IPS-15b (cell line): ENCODE data around the gene AOPEP.

ENCODE experiments used
- H3K27me3 ChIP-seq: one replicate; pipeline ENCODE4 v1.6.1; 2013; ENCODE audit warnings: low read length; ENCODE audit not compliant: control insufficient read depth, insufficient read depth
- H3K36me3 ChIP-seq: one replicate; pipeline ENCODE4 v1.6.1; 2013; ENCODE audit warnings: low read length; ENCODE audit not compliant: control insufficient read depth, insufficient read depth
- H3K4me1 ChIP-seq: one replicate; pipeline ENCODE4 v1.6.1; 2013; ENCODE audit warnings: mild to moderate bottlenecking, low read length; ENCODE audit not compliant: control insufficient read depth, insufficient read depth
- H3K4me3 ChIP-seq: one replicate; pipeline ENCODE4 v1.5.1; 2013; ENCODE audit warnings: low read depth, low read length
- H3K9ac ChIP-seq: one replicate; pipeline ENCODE4 v1.6.1; 2013; ENCODE audit warnings: low read depth, mild to moderate bottlenecking, low read length
- H3K9me3 ChIP-seq: one replicate; pipeline ENCODE4 v1.6.1; 2013; ENCODE audit warnings: mild to moderate bottlenecking, low read length; ENCODE audit not compliant: control insufficient read depth, insufficient read depth

Gene AOPEP

DNA sequence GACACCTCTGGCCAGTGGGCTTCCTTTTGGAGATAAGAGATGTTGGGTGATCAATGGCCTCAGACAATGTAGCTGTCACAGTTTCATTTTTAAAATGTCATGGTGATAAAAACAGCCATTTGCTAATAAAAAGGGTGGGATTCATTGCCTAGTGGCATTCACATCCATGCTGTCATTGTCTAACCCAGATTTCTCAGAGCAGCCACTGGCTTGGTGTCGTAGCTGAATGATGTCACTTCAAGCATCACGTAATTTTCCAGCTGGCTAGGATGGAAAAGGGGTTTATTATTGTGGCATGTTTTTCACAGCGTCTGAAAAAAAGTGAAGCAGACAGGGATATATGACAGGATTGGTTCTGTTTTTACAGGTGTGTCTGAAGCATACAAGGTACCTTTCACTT lies 184.7 kb downstream of the AOPEP start:
- peaks cover 26% of the 10 kb centered on the region for H3K4me1 ChIP-seq
- H3K27me3 ChIP-seq: no peaks in the 10 kb centered on the region
- no peak overlapping the region for H3K4me3 ChIP-seq
- no peaks in the 10 kb centered on the region for H3K9me3 ChIP-seq
- H3K9ac ChIP-seq: no peak overlapping the region
- H3K36me3 ChIP-seq: no peaks in the 10 kb centered on the region

DNA sequence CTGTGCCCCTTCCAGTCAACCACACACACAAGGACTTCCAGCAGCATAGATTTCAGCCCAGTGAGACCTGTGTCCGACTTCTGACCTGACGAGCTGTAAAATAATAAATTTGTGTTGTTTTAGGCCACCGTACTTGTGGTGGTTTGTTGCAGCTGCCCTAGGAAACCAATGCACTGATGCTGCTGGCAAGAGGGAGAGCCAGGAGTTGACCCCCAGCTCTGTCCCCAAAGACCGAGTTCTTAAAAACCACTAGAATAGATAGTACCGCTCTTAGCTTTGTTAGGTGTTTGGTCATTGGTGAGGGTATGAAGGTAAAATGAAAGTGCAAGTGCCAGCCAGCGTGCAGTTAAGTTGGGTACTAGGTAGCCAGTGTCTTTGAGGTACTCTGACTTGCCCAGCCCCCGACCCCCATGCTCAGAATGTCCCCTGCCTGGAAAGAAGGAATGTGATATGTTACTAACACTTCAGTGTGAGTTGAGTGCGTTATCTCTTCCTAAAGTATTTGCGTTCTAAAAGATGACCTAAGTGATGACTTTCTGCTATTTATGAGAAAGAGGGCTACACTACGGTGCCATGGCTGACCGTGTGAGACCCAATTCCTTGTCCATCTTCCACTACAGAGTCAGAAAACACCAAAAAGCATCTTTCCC lies 185.6 kb downstream of the AOPEP start:
- Histone ChIP-seq H3K9ac (no peak overlapping the region), H3K4me1 (peaks cover 25% of the 10 kb centered on the region)

DNA sequence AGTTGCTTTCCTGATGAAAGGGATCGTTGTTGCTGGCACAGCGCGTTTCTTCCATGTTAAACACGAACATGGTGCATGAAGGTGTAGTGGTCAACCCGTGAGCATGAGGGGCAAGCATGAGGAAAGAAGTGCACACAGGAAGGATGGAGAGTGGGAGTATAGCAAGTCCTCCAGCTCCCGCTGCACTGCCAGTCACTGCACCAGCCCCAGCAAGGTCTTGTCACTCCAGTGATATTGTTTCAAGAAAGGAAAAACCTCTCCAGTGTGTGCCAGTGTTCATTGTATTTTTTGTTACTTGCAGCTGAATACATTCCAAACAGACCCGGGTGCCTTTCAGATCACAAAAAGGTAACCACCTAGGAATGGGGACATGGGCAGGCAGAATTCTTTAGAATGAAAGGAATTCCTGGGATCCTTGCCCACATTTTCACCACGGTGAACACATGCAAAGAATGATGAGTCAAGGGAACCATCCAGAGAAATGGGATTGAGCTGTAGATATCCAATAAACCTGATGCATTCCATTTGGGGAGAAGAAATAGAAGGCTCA lies 186.3 kb downstream of the AOPEP start:
- H3K4me1 ChIP-seq: peaks cover 27% of the 10 kb centered on the region
- no peaks in the 10 kb centered on the region for H3K9me3 ChIP-seq
- H3K9ac ChIP-seq: no peak overlapping the region
- H3K27me3 ChIP-seq: no peaks in the 10 kb centered on the region
- no peaks in the 10 kb centered on the region for H3K36me3 ChIP-seq
- H3K4me3 ChIP-seq: no peak overlapping the region

More for the DNA sequence above, 185.6 kb downstream of the AOPEP start:
- no peaks in the 10 kb centered on the region for H3K36me3 ChIP-seq
- no peaks in the 10 kb centered on the region for H3K27me3 ChIP-seq
- no peaks in the 10 kb centered on the region for H3K9me3 ChIP-seq
- no peak overlapping the region for H3K4me3 ChIP-seq

DNA sequence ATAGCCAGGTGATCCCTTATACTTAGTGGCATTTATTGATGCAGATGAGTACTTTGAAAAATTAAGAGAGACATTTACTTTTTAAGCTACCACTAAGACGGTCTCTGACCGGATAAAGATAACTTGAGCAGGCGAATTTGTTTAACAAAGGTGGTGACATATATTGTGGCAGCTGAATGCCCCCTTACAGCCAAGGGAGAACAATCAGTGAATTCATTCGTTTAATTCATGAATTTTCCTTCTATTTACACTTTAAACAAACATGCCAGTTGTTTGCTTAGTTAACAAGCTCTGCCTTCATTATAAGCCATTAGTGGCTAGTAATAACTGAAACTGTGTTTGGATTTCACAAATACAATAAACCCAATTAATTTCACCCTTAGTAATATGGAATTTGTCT lies 187.1 kb downstream of the AOPEP start:
- no peak overlapping the region for H3K9ac ChIP-seq
- no peak overlapping the region for H3K4me3 ChIP-seq

DNA sequence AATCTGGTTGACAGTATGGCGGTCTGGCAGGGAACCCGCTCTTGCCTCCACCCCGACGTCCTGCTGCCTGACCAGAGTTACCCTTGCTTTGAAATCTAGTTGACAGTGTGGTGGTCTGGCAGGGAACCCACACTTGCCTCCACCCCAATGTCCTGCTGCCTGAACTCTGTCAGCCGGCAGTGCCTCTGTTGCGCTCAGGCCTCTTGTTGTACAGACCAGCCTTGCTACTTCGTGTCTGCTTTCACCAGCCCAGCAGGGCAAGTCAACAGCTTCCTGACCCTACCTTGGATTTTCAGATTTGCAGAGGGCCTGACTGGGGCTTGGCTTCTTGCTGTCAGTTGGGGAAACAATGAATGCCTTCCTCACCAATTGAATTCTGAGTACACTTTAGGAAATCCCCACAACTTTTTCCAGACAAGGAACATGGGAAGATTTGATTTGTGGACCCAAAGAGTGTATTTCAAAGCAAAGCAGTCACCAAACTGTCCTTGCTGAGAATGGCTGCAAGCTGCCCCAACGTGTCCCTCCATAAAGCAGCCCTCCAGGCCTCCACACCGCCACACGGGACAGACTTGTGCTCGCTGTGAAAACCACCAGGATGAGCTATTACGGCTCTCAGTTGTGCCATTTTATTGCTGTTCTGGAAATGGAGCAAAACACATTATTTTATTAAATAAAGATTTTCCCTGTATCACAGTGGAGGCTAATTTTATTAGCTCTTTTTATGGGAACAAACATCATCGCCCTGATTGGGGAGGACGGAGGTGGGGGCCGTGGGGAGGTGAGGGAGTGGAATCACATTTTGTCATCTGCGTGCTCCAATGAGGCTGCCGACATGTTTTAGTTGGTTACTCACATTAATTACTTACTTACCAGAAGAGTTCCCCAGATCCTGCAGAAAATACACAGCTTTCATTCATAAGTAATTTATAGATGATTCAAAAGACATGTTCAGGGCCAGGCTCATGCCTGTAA lies 189.3 kb downstream of the AOPEP start:
- peaks cover 27% of the 10 kb centered on the region for H3K4me1 ChIP-seq
- no peak overlapping the region for H3K4me3 ChIP-seq
- no peaks in the 10 kb centered on the region for H3K36me3 ChIP-seq

More for the DNA sequence above, 187.1 kb downstream of the AOPEP start:
- Histone ChIP-seq H3K27me3 (no peaks in the 10 kb centered on the region), H3K4me1 (peaks cover 27% of the 10 kb centered on the region), H3K9me3 (no peaks in the 10 kb centered on the region), H3K36me3 (no peaks in the 10 kb centered on the region)

DNA sequence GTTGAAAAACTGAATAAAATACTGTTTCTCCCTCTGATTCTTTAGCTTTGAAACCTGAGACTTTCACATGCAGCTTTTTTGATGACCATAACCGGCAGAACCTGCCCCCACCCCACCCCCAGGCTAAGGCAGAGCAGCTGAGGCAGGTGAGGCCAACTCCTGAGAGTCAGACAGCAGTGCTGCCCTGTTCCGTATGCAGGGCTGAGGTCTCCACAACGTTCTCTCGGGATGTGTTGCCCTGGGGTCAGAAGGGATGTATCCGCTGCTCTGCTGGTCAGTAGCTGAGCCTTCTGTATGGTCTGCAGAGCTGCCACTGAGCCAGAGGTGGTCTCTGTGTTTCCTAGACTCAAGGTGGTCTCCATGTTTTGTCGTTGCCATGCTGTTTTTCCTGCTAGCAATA lies 190.5 kb downstream of the AOPEP start:
- H3K4me3 ChIP-seq: no peak overlapping the region

More for the DNA sequence above, 189.3 kb downstream of the AOPEP start:
- Histone ChIP-seq H3K27me3 (no peaks in the 10 kb centered on the region), H3K9me3 (no peaks in the 10 kb centered on the region), H3K9ac (peak overlapping the region; percentile 37)

DNA sequence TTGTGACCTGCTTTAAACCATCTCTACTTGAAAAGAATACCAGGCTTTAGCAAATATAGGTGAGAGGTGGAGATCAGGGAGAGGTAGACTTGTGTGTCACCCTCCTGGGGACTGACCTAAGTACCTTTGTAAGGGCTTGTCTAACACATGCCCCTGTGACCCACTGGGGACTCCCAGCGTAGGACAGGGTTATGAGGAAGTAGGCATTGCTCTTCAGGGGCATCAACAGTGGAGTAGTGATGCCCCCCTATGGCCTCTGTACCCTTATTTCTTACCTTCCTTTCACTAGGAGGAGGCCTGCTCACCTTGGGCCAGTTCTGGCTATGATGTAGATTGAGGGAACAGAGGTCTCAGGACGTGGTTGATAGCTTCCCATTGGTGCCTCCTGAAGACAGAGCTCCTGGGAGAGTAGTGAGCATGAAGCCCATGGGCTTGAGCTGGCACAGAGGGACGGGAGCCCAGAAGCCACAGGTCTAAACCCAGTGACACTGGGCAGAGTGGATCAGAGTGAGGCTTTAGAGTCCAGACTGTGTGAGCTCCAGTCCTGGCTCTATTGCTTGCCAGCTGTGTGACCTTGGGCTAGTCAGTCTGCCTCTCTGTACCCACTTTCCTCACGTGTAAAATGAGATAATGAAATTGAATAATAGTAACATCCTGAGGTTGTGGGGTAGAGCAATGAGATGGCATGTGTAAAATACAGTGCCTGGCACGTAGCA lies 191.7 kb downstream of the AOPEP start:
- H3K36me3 ChIP-seq: no peaks in the 10 kb centered on the region
- H3K4me3 ChIP-seq: no peak overlapping the region
- H3K4me1 ChIP-seq: peaks cover 20% of the 10 kb centered on the region
- no peaks in the 10 kb centered on the region for H3K27me3 ChIP-seq
- no peak overlapping the region for H3K9ac ChIP-seq
- no peaks in the 10 kb centered on the region for H3K9me3 ChIP-seq

More for the DNA sequence above, 190.5 kb downstream of the AOPEP start:
- Histone ChIP-seq H3K4me1 (peaks cover 27% of the 10 kb centered on the region), H3K9me3 (no peaks in the 10 kb centered on the region), H3K27me3 (no peaks in the 10 kb centered on the region), H3K36me3 (no peaks in the 10 kb centered on the region), H3K9ac (no peak overlapping the region)

DNA sequence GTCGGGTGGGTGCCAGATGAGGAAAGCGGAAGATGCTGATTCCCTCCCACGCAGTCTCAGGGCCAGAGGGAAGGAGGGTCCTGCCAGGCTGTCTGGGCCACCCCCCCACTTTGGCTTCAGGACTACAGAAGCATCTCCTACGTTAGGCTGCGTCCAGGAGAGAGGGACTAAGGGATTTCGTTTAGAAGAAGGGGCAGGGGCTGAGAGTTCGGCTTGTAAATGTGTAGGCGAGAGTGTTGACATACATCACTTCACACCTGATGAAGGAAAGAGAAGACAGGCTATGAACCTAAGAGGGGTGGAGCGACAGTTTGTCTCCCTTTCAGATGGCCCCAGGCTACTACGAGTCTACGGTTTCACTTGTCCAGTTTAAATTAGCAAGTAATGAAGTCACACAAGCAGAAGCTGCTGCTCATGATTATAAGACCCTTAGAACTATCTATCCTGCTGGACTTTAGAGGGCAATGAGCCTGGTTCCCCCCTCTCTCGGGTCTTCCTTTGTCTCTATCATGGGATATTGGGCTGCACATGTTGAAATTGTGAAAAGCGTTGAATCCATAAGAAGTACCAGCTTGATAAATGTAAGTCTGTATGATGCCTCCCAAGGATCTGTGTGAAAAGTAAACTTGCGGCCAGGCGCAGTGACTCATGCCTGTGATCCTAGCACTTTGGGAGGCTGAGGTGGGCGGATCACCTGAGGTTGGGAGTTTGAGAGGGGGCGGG lies 193.0 kb downstream of the AOPEP start:
- Histone ChIP-seq H3K36me3 (no peaks in the 10 kb centered on the region), H3K4me1 (peaks cover 10% of the 10 kb centered on the region), H3K27me3 (no peaks in the 10 kb centered on the region), H3K9ac (no peak overlapping the region), H3K4me3 (no peak overlapping the region), H3K9me3 (no peaks in the 10 kb centered on the region)

DNA sequence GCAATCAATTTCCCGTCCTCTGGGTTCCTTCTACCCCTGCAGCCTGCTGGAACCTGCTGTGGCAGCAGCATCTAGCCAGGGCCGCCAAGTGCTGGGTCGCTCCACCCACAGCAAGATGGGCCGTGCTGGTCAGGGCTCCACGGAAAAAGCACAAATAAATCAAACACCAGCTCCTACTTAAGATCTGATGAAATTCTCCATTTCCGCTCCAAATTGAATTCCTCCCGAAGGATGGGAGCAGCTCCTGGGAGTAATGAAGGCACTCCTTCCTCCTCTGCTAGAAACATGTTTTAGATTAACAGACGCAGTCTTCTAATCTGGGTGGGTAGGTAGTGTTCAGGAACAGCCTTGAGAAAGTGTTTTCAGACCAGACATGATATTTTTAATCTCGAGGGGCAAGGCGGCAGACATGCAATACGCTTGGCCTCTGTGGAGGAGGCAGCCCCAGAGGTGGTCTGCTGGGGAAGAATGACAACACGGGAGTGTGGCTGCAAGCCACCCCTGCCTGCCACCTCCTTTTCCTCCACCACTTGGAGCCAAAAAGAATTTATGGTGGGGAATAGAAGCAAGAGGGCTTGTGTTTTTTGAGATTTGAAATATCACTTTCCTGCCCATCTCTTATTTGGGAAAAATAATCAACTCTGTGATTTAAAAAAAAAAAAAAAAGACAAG lies 194.1 kb downstream of the AOPEP start:
- Histone ChIP-seq H3K4me3 (no peak overlapping the region), H3K36me3 (no peaks in the 10 kb centered on the region), H3K27me3 (no peaks in the 10 kb centered on the region), H3K4me1 (peaks cover 5% of the 10 kb centered on the region), H3K9ac (no peak overlapping the region), H3K9me3 (no peaks in the 10 kb centered on the region)

DNA sequence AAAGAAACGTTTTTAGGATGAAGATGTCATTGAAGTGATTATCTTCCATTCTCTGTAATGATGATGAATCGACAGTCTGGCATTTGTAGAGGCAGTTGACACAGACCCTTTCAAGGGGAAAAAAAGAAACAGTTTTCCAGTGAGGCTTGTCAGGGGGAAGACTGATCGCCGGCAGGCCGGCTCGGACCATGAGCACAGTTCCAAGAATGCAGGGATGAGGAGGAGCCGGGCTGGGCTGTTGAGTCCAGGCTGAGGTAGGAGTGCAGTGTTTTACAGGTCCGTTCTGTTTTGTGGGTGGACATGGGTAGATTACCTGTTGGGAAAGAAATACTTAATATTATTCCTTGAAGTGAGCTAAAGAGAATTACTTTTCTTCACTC lies 194.6 kb downstream of the AOPEP start:
- H3K9ac ChIP-seq: no peak overlapping the region
- no peak overlapping the region for H3K4me3 ChIP-seq

More for the DNA sequence above, 194.6 kb downstream of the AOPEP start:
- no peaks in the 10 kb centered on the region for H3K36me3 ChIP-seq
- H3K27me3 ChIP-seq: no peaks in the 10 kb centered on the region
- H3K4me1 ChIP-seq: peaks cover 5% of the 10 kb centered on the region
- H3K9me3 ChIP-seq: no peaks in the 10 kb centered on the region
